Lung (tissue), 12 donors: ENCODE measurements around the gene APIP. TPM values are rescaled to one million over a fixed set of nuclear protein-coding genes. Genes with fewer than 3 reads are reported as not detected.

Source experiments
- ATAC-seq: fragments of 200-7000 bp; cut with Tn5 transposase; one replicate; pipeline ENCODE4 v1.9.1; 2020; ENCODE audit warnings: moderate number of reproducible peaks; ENCODE audit not compliant: insufficient read depth, low FRiP score
- DNase-seq, 3 donors: peaks; one replicate each; pipeline ENCODE4 v3.0.0-alpha.2; 2013 to 2017
- H3K27ac ChIP-seq, 2 donors: one replicate each; pipeline ENCODE4 v1.5.1; 2013; ENCODE audit warnings: mild to moderate bottlenecking in 2 of 2, moderate library complexity in 2 of 2, control low read depth in 1 of 2, inconsistent platforms in 1 of 2, low read depth in 1 of 2, low read length in 1 of 2
- H3K27me3 ChIP-seq, 3 donors: one replicate each; pipeline ENCODE4 v1.5.1; 2013; ENCODE audit warnings: low read length in 2 of 3; ENCODE audit not compliant: control insufficient read depth in 3 of 3, insufficient read depth in 3 of 3
- H3K36me3 ChIP-seq, 4 donors: one replicate each; pipeline ENCODE4 v1.5.1; 2013; ENCODE audit warnings: low read length in 4 of 4, mild to moderate bottlenecking in 1 of 4, moderate library complexity in 1 of 4; ENCODE audit not compliant: control insufficient read depth in 4 of 4, insufficient read depth in 4 of 4
- H3K4me1 ChIP-seq, 5 donors: one replicate each; pipeline ENCODE4 v1.5.1; 2013; ENCODE audit warnings: low read length in 5 of 5, mild to moderate bottlenecking in 2 of 5, moderate library complexity in 1 of 5; ENCODE audit not compliant: control insufficient read depth in 5 of 5, insufficient read depth in 5 of 5
- H3K4me3 ChIP-seq: one replicate; pipeline ENCODE4 v1.5.1; 2013; ENCODE audit warnings: mild to moderate bottlenecking, control low read depth, moderate library complexity
- H3K9ac ChIP-seq, 2 donors: one replicate each; pipeline ENCODE4 v1.5.1; 2013; ENCODE audit warnings: low read length in 2 of 2, control low read depth in 1 of 2; ENCODE audit not compliant: insufficient read depth in 1 of 2
- H3K9me3 ChIP-seq, 4 donors: one replicate each; pipeline ENCODE4 v1.5.1; 2013; ENCODE audit warnings: low read length in 3 of 4, mild to moderate bottlenecking in 1 of 4, moderate library complexity in 1 of 4; ENCODE audit not compliant: control insufficient read depth in 4 of 4, insufficient read depth in 3 of 4
- CTCF ChIP-seq: IDR thresholded peaks from 2 replicates; pipeline ENCODE4 v1.5.1; 2012; ENCODE audit warnings: mild to moderate bottlenecking; ENCODE audit errors: control extremely low read depth, extremely low read depth
- WGBS, 2 donors: extraction: QIAGEN DNeasy Blood & Tissue Kit; methylation state at CpG; one replicate each; pipeline ENCODE4 v1.1.7; 2013; 5-methylcytosine and 5-hydroxymethylcytosine counted together
- polyA plus RNA-seq, 2 donors: library from polyadenylated mRNA; stranded (reverse); fragments of 200-250 nt; gene quantifications; one replicate each; pipeline ENCODE4 v1.2.1, GENCODE V29; 2013
- total RNA-seq, 2 donors: library from RNA; depleted of rRNA in 1 of 2; stranded (reverse); fragments of >200 nt in 1 of 2; gene quantifications; one replicate each; pipeline ENCODE4 v1.2.1, GENCODE V29; 2014 to 2021
- donor health status: control.
- donor health status: control.
- donor health status: Bipolar disorder and iron deficiency.
- donor health status: healthy.
- donor health status: DM: yes; HTN: yes; CAD: no.

Gene APIP
- total and polyA plus RNA-seq, 4 donors, result 21.7 to 28.9 (median 26.1) TPM

DNA sequence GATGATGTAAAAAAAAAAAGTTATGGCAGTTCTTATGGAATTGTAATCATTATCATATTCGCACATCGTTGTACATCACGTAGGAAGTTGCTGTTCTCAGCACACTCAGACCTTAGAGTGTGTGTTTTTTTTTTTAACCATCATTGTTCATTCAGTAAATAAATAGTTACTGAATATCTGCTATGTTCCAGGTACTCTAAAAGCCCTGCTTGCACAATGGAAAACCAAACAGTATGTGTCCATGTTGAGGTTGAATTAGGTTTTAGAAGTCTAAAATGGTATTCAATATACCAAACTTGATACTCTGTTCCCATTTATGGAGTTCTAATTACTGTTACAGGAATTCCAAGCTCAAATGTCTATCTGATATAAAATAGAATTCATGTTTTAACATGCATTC is 41.4 kb upstream of the APIP start:
- WGBS, 2 donors, result 88 to 91% methylated on average over 3 of the region's 3 CpGs
- Histone ChIP-seq H3K9ac (no peak overlapping the region), H3K27me3 (no peaks in the 10 kb centered on the region), H3K27ac (no peak overlapping the region), H3K9me3 (no peaks in the 10 kb centered on the region), H3K36me3 (peaks cover 0 to 10% (median 2%) of the 10 kb centered on the region in 4 donors), H3K4me1 (peaks cover 0 to 4% (median 0%) of the 10 kb centered on the region in 5 donors), H3K4me3 (no peak overlapping the region)
- no peak for TF ChIP-seq CTCF
- ATAC-seq (no peak), DNase-seq (no peak)

GRCh38 chr11:34957206-34957605 is 41.0 kb upstream of the APIP start:
- Histone ChIP-seq H3K27ac (no peak overlapping the region), H3K27me3 (no peaks in the 10 kb centered on the region)

GRCh38 chr11:34953955-34954354 is 37.8 kb upstream of the APIP start:
- 70 to 87% methylated on average over 1 of the region's 1 CpG for WGBS, 2 donors
- H3K9ac ChIP-seq, result no peak overlapping the region

More at GRCh38 chr11:34957206-34957605, 41.0 kb upstream of the APIP start:
- DNase-seq (no peak), ATAC-seq (no peak)
- Histone ChIP-seq H3K9ac (no peak overlapping the region), H3K4me1 (peaks cover 0 to 4% (median 0%) of the 10 kb centered on the region in 5 donors), H3K4me3 (no peak overlapping the region), H3K9me3 (no peaks in the 10 kb centered on the region), H3K36me3 (peaks cover 0 to 10% (median 2%) of the 10 kb centered on the region in 4 donors)
- TF ChIP-seq CTCF, result no peak
- 54 to 80% methylated on average over 5 of the region's 5 CpGs for WGBS, 2 donors

More at GRCh38 chr11:34953955-34954354, 37.8 kb upstream of the APIP start:
- H3K4me1 ChIP-seq, result peaks cover 0 to 4% (median under 1%) of the 10 kb centered on the region in 5 donors
- DNase-seq (no peak), ATAC-seq (no peak)
- H3K36me3 ChIP-seq, result peaks cover 0 to 7% (median 2%) of the 10 kb centered on the region in 4 donors
- TF ChIP-seq CTCF, result no peak
- H3K4me3 ChIP-seq, result no peak overlapping the region
- H3K27me3 ChIP-seq, result no peaks in the 10 kb centered on the region
- no peak overlapping the region for H3K27ac ChIP-seq
- no peaks in the 10 kb centered on the region for H3K9me3 ChIP-seq
